Gastroesophageal sphincter (tissue), 3 donors: ENCODE measurements around the gene STAT1.
"Not testable (repeated sequence)": the region's sequence is repeated elsewhere in the genome, so short reads cannot be mapped to it uniquely, and the experiment has no call there.

Source experiments
- CTCF ChIP-seq, 4 experiments: fragments of 200-600 bp in 2 of 4; fragments of 450-650 bp in 2 of 4; sonication (generic) in 1 of 4; IDR thresholded peaks; one replicate each; pipeline ENCODE4 v1.5.1; 2017 to 2019; ENCODE audit warnings: antibody characterized with exemption in 4 of 4, mild to moderate bottlenecking in 2 of 4, moderate library complexity in 2 of 4
- POLR2A ChIP-seq, 2 donors: fragments of 450-650 bp; IDR thresholded peaks; one replicate each; pipeline ENCODE4 v1.6.1; 2017; ENCODE audit warnings: antibody characterized with exemption in 2 of 2, mild to moderate bottlenecking in 2 of 2, moderate library complexity in 1 of 2
- POLR2AphosphoS5 ChIP-seq: sonication (generic); formaldehyde crosslinking; IDR thresholded peaks from one replicate; pipeline ENCODE4 v1.6.1; 2017; ENCODE audit warnings: antibody characterized with exemption

GRCh38 chr2:190961117-190961516, 52.9 kb downstream of the STAT1 start:
- not testable (repeated sequence) for TF ChIP-seq CTCF (IDR thresholded peaks at IDR 0.05); POLR2AphosphoS5; POLR2A (IDR thresholded peaks at IDR 0.05)
